Measurements from ENCODE around the gene CCT4.

- TF ChIP-seq CTCF (conservative IDR thresholded peaks at IDR 0.05) = peak; percentile 25
- no peak for TF ChIP-seq ZFX (IDR thresholded peaks at IDR 0.05)
These were observed 22.1 kb upstream of the CCT4 start for GRCh38 chr2:61910603-61911002.

All from C4-2B (cell line).